ENCODE data around the gene FDPS.

DNA sequence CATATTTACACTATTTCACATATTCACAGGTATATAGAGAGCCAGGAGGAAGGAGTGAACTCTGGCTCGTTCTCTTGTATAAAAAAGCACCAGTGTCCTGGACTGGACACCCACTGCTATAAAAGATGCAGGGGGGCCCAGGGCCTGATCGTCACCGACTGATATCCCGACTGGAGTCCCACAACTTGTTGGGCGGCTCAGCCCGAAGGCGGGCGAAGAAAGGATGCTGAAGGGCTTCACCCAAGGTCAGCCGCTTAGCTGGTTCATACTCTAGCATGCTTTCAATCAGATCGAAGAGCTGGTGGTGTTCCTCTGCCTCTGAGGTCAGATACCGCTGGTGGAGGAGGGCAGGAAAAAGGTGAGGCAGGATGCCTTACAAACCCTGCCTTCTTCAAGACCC lies 45.6 kb upstream of the FDPS start:
- no peak for TF ChIP-seq CTCF (conservative IDR thresholded peaks at IDR 0.05; ENCODE audit: low read depth, low read length)
- no peak for TF ChIP-seq EZH2 (IDR thresholded peaks at IDR 0.05; ENCODE audit: borderline replicate concordance, low read depth, low read length, poor library complexity, severe bottlenecking)
